ENCODE results near the gene SCGN.

Gene SCGN

GRCh38 chr6:25655723-25656122 lies 3.7 kb downstream of the SCGN start:
- H3K4me1 ChIP-seq (ENCODE audit: insufficient read depth, low read length): no peaks in the 10 kb centered on the region
- H3K9ac ChIP-seq (ENCODE audit: low read depth, low read length): no peak overlapping the region
- no peaks in the 10 kb centered on the region for H3K36me3 ChIP-seq (ENCODE audit: insufficient read depth, low read length)
- H3K9me3 ChIP-seq (ENCODE audit: control insufficient read depth, insufficient read depth, low read length): no peaks in the 10 kb centered on the region

GRCh38 chr6:25659633-25660368 lies 7.8 kb downstream of the SCGN start:
- Histone ChIP-seq H3K36me3 (ENCODE audit: insufficient read depth, low read length) (no peaks in the 10 kb centered on the region), H3K4me1 (ENCODE audit: insufficient read depth, low read length) (no peaks in the 10 kb centered on the region), H3K9me3 (ENCODE audit: control insufficient read depth, insufficient read depth, low read length) (no peaks in the 10 kb centered on the region), H3K9ac (ENCODE audit: low read depth, low read length) (no peak overlapping the region)

DNA sequence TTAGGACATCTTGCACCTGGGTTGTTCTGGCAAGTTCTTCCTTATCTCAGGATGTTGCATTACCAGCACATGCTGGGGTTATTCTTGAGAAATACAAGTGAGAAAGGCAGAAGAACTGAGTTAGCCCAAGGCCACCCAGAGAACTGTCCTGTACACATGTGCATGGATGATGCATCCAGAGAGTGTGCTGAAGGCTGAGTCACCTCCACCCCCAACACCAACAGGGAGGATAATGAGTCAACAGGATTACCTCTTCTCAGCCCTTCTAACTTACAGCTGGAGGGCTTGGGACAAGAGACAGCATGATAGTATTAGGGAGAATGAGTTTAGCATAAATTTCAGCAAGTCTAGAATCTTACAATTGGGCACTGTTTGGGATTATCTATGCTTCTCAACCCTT lies 8.5 kb downstream of the SCGN start:
- Histone ChIP-seq H3K9ac (ENCODE audit: low read depth, low read length) (no peak overlapping the region), H3K4me1 (ENCODE audit: insufficient read depth, low read length) (no peaks in the 10 kb centered on the region), H3K9me3 (ENCODE audit: control insufficient read depth, insufficient read depth, low read length) (no peaks in the 10 kb centered on the region), H3K36me3 (ENCODE audit: insufficient read depth, low read length) (no peaks in the 10 kb centered on the region)

DNA sequence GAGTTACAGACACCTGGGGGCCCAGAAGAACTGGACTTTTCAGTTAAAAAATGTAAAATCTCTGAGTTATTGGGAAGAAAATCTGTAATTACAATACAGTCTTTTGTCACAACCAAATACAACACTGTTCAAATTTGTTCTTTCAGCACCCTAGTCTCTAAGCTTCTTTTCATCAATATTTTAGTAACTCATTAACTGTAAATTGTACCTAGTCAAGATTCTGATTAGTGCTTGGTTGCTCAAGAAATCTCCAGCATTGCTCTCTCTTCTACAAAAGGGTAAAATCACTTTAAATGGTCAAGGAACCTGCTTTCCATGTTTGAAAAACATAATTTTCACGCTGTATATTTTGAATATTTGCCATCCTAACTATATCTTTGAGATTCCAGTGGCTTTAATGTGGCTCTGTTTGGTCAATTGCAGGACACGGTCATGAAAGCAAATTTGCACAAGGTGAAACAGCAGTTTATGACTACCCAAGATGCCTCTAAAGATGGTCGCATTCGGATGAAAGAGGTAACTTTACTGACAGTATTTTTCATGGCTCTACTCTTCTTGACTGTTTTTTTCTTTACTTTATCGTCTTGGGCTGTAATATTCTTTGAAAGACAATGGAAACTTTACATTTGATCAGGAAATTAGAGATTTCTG lies 9.2 kb downstream of the SCGN start:
- Histone ChIP-seq H3K36me3 (ENCODE audit: insufficient read depth, low read length) (no peaks in the 10 kb centered on the region), H3K9me3 (ENCODE audit: control insufficient read depth, insufficient read depth, low read length) (no peaks in the 10 kb centered on the region), H3K4me1 (ENCODE audit: insufficient read depth, low read length) (no peaks in the 10 kb centered on the region), H3K9ac (ENCODE audit: low read depth, low read length) (no peak overlapping the region)

DNA sequence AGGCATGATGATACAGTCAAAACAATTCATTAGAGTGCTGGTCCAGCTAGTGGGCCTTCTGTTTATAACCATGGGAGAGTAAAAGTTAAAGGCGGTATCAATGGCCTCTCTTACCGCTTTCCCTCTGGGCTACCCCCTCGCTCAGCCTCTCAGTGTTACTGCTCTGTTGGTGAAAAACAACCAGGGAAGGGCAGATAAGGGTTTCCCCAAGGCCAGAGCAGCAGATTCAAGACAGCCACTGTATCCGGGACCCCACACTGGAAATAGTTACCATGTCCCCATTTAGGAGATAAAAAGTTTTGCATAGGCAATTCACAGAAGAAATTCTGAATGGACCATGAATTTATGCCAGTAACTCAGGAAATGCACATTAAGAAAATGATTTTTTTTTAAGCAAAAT lies 13.4 kb downstream of the SCGN start:
- Histone ChIP-seq H3K36me3 (ENCODE audit: insufficient read depth, low read length) (no peaks in the 10 kb centered on the region), H3K9me3 (ENCODE audit: control insufficient read depth, insufficient read depth, low read length) (no peaks in the 10 kb centered on the region), H3K9ac (ENCODE audit: low read depth, low read length) (no peak overlapping the region), H3K4me1 (ENCODE audit: insufficient read depth, low read length) (no peaks in the 10 kb centered on the region)

- H3K9me3 ChIP-seq (ENCODE audit: control insufficient read depth, insufficient read depth, low read length): no peaks in the 10 kb centered on the region
- no peaks in the 10 kb centered on the region for H3K4me1 ChIP-seq (ENCODE audit: insufficient read depth, low read length)
- H3K9ac ChIP-seq (ENCODE audit: low read depth, low read length): no peak overlapping the region
- no peaks in the 10 kb centered on the region for H3K36me3 ChIP-seq (ENCODE audit: insufficient read depth, low read length)
These were observed 17.4 kb downstream of the SCGN start for GRCh38 chr6:25669413-25669812.

DNA sequence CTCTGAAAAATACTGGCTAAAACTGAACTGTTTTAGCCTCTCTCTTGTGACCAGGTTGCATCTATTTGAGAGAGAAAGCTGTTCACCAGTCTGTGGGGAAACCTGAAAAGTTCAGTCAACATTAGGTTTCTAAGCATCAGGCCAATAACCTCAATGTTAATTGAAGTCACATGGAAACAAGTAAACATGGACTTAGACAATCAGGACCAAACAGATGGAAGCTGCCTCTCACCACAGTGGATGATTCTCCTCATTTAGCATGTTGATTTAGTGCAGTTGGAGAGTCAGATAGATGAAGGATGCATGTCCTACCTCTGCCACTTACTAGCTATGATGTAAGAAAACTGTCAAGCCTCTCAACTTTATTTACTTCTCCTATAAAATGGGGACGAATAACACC lies 18.2 kb downstream of the SCGN start:
- no peaks in the 10 kb centered on the region for H3K9me3 ChIP-seq (ENCODE audit: control insufficient read depth, insufficient read depth, low read length)
- no peak overlapping the region for H3K9ac ChIP-seq (ENCODE audit: low read depth, low read length)
- H3K36me3 ChIP-seq (ENCODE audit: insufficient read depth, low read length): no peaks in the 10 kb centered on the region
- H3K4me1 ChIP-seq (ENCODE audit: insufficient read depth, low read length): no peaks in the 10 kb centered on the region

- Histone ChIP-seq H3K9me3 (ENCODE audit: control insufficient read depth, insufficient read depth, low read length) (no peaks in the 10 kb centered on the region), H3K9ac (ENCODE audit: low read depth, low read length) (no peak overlapping the region), H3K4me1 (ENCODE audit: insufficient read depth, low read length) (no peaks in the 10 kb centered on the region), H3K36me3 (ENCODE audit: insufficient read depth, low read length) (no peaks in the 10 kb centered on the region)
These were observed 18.9 kb downstream of the SCGN start for GRCh38 chr6:25670793-25671513.

GRCh38 chr6:25671652-25672051 lies 19.6 kb downstream of the SCGN start:
- Histone ChIP-seq H3K36me3 (ENCODE audit: insufficient read depth, low read length) (no peaks in the 10 kb centered on the region), H3K9me3 (ENCODE audit: control insufficient read depth, insufficient read depth, low read length) (no peaks in the 10 kb centered on the region), H3K9ac (ENCODE audit: low read depth, low read length) (no peak overlapping the region), H3K4me1 (ENCODE audit: insufficient read depth, low read length) (no peaks in the 10 kb centered on the region)

GRCh38 chr6:25675167-25675566 lies 23.2 kb downstream of the SCGN start:
- no peaks in the 10 kb centered on the region for H3K4me1 ChIP-seq (ENCODE audit: insufficient read depth, low read length)
- H3K9ac ChIP-seq (ENCODE audit: low read depth, low read length): no peak overlapping the region
- no peaks in the 10 kb centered on the region for H3K9me3 ChIP-seq (ENCODE audit: control insufficient read depth, insufficient read depth, low read length)
- no peaks in the 10 kb centered on the region for H3K36me3 ChIP-seq (ENCODE audit: insufficient read depth, low read length)

DNA sequence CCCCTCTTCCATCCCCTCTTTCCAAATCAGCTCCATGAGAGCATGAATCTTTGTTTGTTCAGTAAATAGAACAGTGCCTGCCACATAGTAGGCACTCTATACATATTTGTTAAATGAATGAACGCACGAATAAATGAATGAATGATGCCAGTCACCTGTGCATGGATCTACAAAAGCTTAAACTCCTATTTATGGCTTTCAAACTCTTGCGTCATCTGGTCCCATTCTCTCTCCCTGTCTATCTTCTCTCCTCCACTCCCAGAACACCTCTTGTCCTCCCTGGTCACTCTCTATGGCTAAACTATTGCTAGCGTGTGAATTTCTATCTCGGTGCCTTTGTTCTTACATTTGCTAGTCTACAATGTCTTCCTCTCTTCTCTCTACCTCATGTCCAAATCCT lies 24.8 kb downstream of the SCGN start:
- H3K9ac ChIP-seq (ENCODE audit: low read depth, low read length): no peak overlapping the region
- no peaks in the 10 kb centered on the region for H3K36me3 ChIP-seq (ENCODE audit: insufficient read depth, low read length)
- no peaks in the 10 kb centered on the region for H3K9me3 ChIP-seq (ENCODE audit: control insufficient read depth, insufficient read depth, low read length)
- no peaks in the 10 kb centered on the region for H3K4me1 ChIP-seq (ENCODE audit: insufficient read depth, low read length)

GRCh38 chr6:25681848-25682247 lies 29.8 kb downstream of the SCGN start:
- Histone ChIP-seq H3K9ac (ENCODE audit: low read depth, low read length) (no peak overlapping the region), H3K4me1 (ENCODE audit: insufficient read depth, low read length) (no peaks in the 10 kb centered on the region), H3K9me3 (ENCODE audit: control insufficient read depth, insufficient read depth, low read length) (no peaks in the 10 kb centered on the region), H3K36me3 (ENCODE audit: insufficient read depth, low read length) (no peaks in the 10 kb centered on the region)

DNA sequence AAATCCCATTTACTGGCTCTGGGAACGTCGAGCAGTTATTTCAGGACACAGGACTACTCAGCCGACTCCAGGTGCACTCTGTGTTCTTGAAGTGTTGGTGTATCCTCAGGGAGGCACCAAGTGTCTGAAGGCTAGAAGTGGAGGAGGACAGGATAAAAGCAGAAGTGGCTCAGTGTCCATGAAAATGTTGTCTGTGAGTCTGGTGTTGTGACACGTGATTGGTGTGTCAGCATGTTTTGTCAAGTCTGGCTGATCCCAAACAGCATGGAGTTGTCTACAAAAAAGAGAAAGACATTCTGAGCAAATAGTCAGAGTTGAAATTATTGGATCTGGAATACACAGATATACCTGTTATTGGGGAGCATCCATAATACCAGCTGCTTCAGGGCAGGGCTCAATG lies 30.3 kb downstream of the SCGN start:
- no peak overlapping the region for H3K9ac ChIP-seq (ENCODE audit: low read depth, low read length)
- H3K36me3 ChIP-seq (ENCODE audit: insufficient read depth, low read length): no peaks in the 10 kb centered on the region
- H3K4me1 ChIP-seq (ENCODE audit: insufficient read depth, low read length): no peaks in the 10 kb centered on the region
- H3K9me3 ChIP-seq (ENCODE audit: control insufficient read depth, insufficient read depth, low read length): no peaks in the 10 kb centered on the region

DNA sequence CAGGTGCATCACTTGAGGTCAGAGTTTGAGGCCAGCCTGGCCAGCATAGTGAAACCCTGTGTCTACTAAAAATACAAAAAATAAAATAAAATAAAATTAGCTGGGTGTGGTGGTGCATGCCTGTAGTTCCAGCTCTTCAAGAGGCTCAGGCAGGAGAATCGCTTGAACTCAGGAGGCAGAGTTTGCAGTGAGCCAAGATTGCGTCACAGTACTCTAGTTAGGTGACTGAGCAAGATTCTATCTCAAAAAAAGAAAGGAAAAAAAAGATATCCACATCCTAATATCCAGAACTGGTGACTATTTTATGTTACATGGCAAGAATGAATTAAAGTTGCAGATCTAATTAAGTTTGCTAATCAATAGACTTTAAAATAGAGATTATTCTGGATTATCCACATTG lies 32.5 kb downstream of the SCGN start:
- Histone ChIP-seq H3K4me1 (ENCODE audit: insufficient read depth, low read length) (no peaks in the 10 kb centered on the region), H3K36me3 (ENCODE audit: insufficient read depth, low read length) (no peaks in the 10 kb centered on the region), H3K9me3 (ENCODE audit: control insufficient read depth, insufficient read depth, low read length) (no peaks in the 10 kb centered on the region), H3K9ac (ENCODE audit: low read depth, low read length) (no peak overlapping the region)

GRCh38 chr6:25685251-25685650 lies 33.2 kb downstream of the SCGN start:
- H3K9me3 ChIP-seq (ENCODE audit: control insufficient read depth, insufficient read depth, low read length): no peaks in the 10 kb centered on the region
- no peaks in the 10 kb centered on the region for H3K36me3 ChIP-seq (ENCODE audit: insufficient read depth, low read length)
- no peak overlapping the region for H3K9ac ChIP-seq (ENCODE audit: low read depth, low read length)
- H3K4me1 ChIP-seq (ENCODE audit: insufficient read depth, low read length): no peaks in the 10 kb centered on the region
